ENCODE data around the gene MTUS2. TPM values are rescaled to one million over a fixed set of nuclear protein-coding genes. Genes with fewer than 3 reads are reported as not detected.

Gene MTUS2
- total and polyA plus RNA-seq, 10 of the 15 experiments (the other 5 are each of a cell fraction or from before 2014, with no cell fraction given) = under 0.01 to 0.05 (median 0.02) TPM; not detected in 6

- ChIA-PET POLR2A (interaction anchor here (0.7 kb wide), 1 partner anchor 374 kb away, joined by 4 read pairs; no protein-coding TSS in a partner anchor), SMC1A (ENCODE audit: uncharacterized antibody, unreplicated experiment) (no interaction called here), RAD21 (ENCODE audit: unreplicated experiment) (no interaction called here), CTCF (no interaction called here)
- WGBS (ENCODE audit: insufficient coverage, insufficient replicate concordance, low lambda C conversion rate, missing lambda C conversion rate) = 0% methylated on average over 2 of the region's 2 CpGs
- no peak for DNase-seq (ENCODE audit: low read depth, low spot score)
- Histone ChIP-seq H3K4me2 (ENCODE audit: control insufficient read depth, insufficient read depth) (no peak overlapping the region), H3K4me3 (no peak overlapping the region), H3K9me3 (replicated peaks; ENCODE audit: control insufficient read depth, insufficient read depth, low read length) (no peaks in the 10 kb centered on the region), H3K27ac (ENCODE audit: control insufficient read depth, insufficient read depth) (no peak overlapping the region), H2AFZ (ENCODE audit: control insufficient read depth, low read depth, low read length) (no peak overlapping the region), H3K36me3 (ENCODE audit: control insufficient read depth in 2 of 2, insufficient read depth in 2 of 2, low read length in 1 of 2) (no peaks in the 10 kb centered on the region), H3K9ac (ENCODE audit: control insufficient read depth, insufficient read depth, low read length) (no peak overlapping the region), H4K20me1 (ENCODE audit: control insufficient read depth, insufficient read depth) (no peaks in the 10 kb centered on the region), H3K4me1 (ENCODE audit: control insufficient read depth, insufficient read depth, low read length) (no peaks in the 10 kb centered on the region), H3K27me3 (replicated peaks in 1 of 2; ENCODE audit: control insufficient read depth in 2 of 2, insufficient read depth in 2 of 2, low read length in 1 of 2) (no peaks in the 10 kb centered on the region; a peak in 1 of 4 replicates), H3K79me2 (ENCODE audit: control insufficient read depth, insufficient read depth, low read length) (no peaks in the 10 kb centered on the region)
- no peak for ATAC-seq
- BruUV-seq (replicated peaks) = no TSS peak
- intact Hi-C loops (cut with micrococcal nuclease; ENCODE audit: unreplicated experiment) (no loop called here), in situ Hi-C loops (cut with MboI) (no loop called here)
- no peak for FAIRE-seq
- TF ChIP-seq BRCA1 (IDR thresholded peaks at IDR 0.05; ENCODE audit: low read depth, low read length) (no peak), BCLAF1 (IDR thresholded peaks at IDR 0.05) (no peak), CHD2 (IDR thresholded peaks at IDR 0.05; ENCODE audit: borderline replicate concordance, low read depth, low read length) (no peak), REST (IDR thresholded peaks at IDR 0.05; ENCODE audit: low read depth, low read length) (no peak), POU2F2 (IDR thresholded peaks at IDR 0.05; ENCODE audit: borderline replicate concordance, low read depth, low read length) (no peak), ATF7 (IDR thresholded peaks at IDR 0.05; ENCODE audit: low read depth) (no peak), MYB (IDR thresholded peaks at IDR 0.05; ENCODE audit: borderline replicate concordance, low read depth, low read length) (no peak), ZBED1 (IDR thresholded peaks at IDR 0.05; ENCODE audit: borderline replicate concordance) (no peak), CREB1 (IDR thresholded peaks at IDR 0.05; ENCODE audit: low read depth) (no peak), MYC (IDR thresholded peaks at IDR 0.05; ENCODE audit: insufficient read depth, insufficient read length, insufficient replicate concordance, low read length, severe bottlenecking) (no peak), CHD1 (IDR thresholded peaks at IDR 0.05; ENCODE audit: low read depth, low read length) (no peak), CEBPB (IDR thresholded peaks at IDR 0.05; ENCODE audit: borderline replicate concordance in 1 of 2, low read depth in 2 of 2, low read length in 2 of 2) (no peak)
- TF ChIP-seq, protein P1, sequence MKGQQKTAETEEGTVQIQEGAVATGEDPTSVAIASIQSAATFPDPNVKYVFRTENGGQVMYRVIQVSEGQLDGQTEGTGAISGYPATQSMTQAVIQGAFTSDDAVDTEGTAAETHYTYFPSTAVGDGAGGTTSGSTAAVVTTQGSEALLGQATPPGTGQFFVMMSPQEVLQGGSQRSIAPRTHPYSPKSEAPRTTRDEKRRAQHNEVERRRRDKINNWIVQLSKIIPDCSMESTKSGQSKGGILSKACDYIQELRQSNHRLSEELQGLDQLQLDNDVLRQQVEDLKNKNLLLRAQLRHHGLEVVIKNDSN (IDR thresholded peaks at IDR 0.05; ENCODE audit: borderline replicate concordance, extremely low read length, insufficient read depth, low read depth, low read length) = no peak
- TF ChIP-seq, protein P2, sequence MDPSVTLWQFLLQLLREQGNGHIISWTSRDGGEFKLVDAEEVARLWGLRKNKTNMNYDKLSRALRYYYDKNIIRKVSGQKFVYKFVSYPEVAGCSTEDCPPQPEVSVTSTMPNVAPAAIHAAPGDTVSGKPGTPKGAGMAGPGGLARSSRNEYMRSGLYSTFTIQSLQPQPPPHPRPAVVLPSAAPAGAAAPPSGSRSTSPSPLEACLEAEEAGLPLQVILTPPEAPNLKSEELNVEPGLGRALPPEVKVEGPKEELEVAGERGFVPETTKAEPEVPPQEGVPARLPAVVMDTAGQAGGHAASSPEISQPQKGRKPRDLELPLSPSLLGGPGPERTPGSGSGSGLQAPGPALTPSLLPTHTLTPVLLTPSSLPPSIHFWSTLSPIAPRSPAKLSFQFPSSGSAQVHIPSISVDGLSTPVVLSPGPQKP (IDR thresholded peaks at IDR 0.05; ENCODE audit: low read depth, low read length) = no peak
Observed at GRCh38 chr13:29006359-29006850, 186.3 kb downstream of the MTUS2 start.
